HL-60 (cell line): ENCODE measurements around the gene ALDH3A2.

Experiments used
- CTCF ChIP-seq: IDR thresholded peaks from one replicate; pipeline ENCODE4 v1.5.1; 2011; ENCODE audit warnings: low read length, control low read depth, inconsistent platforms; ENCODE audit not compliant: insufficient read depth
- GABPA ChIP-seq: IDR thresholded peaks from 2 replicates; pipeline ENCODE4 v1.6.1; 2012; ENCODE audit warnings: low read depth
- POLR2AphosphoS5 ChIP-seq: IDR thresholded peaks from 2 replicates; pipeline ENCODE4 v1.6.1; 2012; ENCODE audit warnings: low read depth
- SPI1 ChIP-seq: IDR thresholded peaks from 2 replicates; pipeline ENCODE4 v1.6.1; 2012; ENCODE audit warnings: low read depth, mild to moderate bottlenecking, borderline replicate concordance
- TF ChIP-seq, protein P1 (sequence below): IDR thresholded peaks from 2 replicates; pipeline ENCODE4 v1.6.1; 2012; ENCODE audit warnings: low read depth; ENCODE audit not compliant: insufficient replicate concordance

GRCh38 chr17:19705201-19705600, 56.6 kb downstream of the ALDH3A2 start:
- no peak for TF ChIP-seq CTCF
- TF ChIP-seq POLR2AphosphoS5, result no peak
- TF ChIP-seq SPI1, result no peak
- TF ChIP-seq, protein P1, sequence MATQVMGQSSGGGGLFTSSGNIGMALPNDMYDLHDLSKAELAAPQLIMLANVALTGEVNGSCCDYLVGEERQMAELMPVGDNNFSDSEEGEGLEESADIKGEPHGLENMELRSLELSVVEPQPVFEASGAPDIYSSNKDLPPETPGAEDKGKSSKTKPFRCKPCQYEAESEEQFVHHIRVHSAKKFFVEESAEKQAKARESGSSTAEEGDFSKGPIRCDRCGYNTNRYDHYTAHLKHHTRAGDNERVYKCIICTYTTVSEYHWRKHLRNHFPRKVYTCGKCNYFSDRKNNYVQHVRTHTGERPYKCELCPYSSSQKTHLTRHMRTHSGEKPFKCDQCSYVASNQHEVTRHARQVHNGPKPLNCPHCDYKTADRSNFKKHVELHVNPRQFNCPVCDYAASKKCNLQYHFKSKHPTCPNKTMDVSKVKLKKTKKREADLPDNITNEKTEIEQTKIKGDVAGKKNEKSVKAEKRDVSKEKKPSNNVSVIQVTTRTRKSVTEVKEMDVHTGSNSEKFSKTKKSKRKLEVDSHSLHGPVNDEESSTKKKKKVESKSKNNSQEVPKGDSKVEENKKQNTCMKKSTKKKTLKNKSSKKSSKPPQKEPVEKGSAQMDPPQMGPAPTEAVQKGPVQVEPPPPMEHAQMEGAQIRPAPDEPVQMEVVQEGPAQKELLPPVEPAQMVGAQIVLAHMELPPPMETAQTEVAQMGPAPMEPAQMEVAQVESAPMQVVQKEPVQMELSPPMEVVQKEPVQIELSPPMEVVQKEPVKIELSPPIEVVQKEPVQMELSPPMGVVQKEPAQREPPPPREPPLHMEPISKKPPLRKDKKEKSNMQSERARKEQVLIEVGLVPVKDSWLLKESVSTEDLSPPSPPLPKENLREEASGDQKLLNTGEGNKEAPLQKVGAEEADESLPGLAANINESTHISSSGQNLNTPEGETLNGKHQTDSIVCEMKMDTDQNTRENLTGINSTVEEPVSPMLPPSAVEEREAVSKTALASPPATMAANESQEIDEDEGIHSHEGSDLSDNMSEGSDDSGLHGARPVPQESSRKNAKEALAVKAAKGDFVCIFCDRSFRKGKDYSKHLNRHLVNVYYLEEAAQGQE, result no peak
- no peak for TF ChIP-seq GABPA
